NCI-H526 (cell line): ENCODE results near the gene ADH1A.
"Not testable (repeated sequence)": the region's sequence is repeated elsewhere in the genome, so short reads cannot be mapped to it uniquely, and the experiment has no call there.

Experiments
- DNase-seq, 2 experiments: peaks; one replicate each; lab custom pipeline; 2025; lab: John Stamatoyannopoulos, UW

Gene ADH1A

DNA sequence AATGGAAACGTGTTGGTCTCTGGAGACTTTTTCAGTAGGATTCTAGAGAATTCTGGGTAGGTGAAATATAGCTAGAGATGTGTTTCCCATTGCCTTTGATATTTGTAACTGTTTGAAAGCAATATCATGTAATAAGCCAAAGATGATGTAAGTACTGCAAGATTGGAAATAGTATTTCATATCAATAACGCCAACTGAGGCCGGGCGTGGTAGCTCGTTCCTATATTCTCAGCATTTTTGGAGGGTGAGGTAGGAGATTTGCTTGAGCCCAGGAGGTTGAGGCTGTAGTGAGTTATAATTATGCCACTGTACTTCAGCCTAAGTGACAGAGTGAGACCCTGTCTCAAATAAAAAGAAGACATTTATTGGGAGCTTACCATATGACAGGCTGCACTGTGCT is 9.5 kb downstream of the ADH1A start:
- no peak for DNase-seq

- no peak for DNase-seq
These were observed 14.4 kb downstream of the ADH1A start for GRCh38 chr4:99276417-99276816.

DNA sequence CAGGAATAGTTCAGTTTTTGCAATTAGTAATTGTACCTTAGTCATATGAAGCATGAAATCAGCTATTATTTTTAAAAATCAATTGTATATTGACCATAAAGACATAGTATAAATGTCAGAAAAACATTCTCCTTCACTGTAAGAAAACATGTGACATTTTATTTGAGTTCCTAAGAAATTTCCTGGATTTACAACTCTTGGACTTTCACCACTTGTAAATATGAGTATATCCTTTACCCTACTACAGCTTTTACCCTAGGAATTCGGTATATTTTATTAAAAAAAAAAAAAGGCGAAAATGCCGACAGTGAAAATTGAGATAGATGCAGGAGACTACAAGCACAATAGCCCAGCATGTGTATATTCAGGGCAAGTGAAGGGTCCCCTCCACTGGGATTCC is 14.9 kb downstream of the ADH1A start:
- no peak for DNase-seq

- DNase-seq = no peak
These were observed 15.7 kb downstream of the ADH1A start for GRCh38 chr4:99275050-99275449.

GRCh38 chr4:99273704-99274103 is 17.1 kb downstream of the ADH1A start:
- no peak for DNase-seq

DNA sequence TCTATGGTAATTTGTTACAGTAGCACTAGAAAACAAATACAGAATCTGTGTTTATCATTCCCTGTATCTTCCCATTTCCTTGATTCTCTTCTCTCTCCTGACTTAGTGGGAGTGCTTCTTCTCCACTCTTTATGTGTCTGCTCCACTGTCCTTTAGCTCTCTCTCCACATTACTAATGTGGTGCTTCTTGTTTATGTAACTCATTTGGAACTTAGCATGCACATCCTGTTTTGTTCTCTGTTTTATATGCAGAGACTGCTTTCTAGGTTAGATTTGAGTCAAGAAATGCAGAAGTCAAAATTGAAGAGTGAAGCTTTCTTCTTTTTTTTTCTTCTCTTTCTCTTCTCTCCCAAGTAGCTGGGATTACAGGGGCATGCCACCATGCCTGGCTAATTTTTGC is 25.9 kb downstream of the ADH1A start:
- DNase-seq = no peak

- DNase-seq = no peak
These were observed 38.0 kb downstream of the ADH1A start for GRCh38 chr4:99252746-99253145.

GRCh38 chr4:99248714-99249113 is 42.1 kb downstream of the ADH1A start:
- no peak for DNase-seq

DNA sequence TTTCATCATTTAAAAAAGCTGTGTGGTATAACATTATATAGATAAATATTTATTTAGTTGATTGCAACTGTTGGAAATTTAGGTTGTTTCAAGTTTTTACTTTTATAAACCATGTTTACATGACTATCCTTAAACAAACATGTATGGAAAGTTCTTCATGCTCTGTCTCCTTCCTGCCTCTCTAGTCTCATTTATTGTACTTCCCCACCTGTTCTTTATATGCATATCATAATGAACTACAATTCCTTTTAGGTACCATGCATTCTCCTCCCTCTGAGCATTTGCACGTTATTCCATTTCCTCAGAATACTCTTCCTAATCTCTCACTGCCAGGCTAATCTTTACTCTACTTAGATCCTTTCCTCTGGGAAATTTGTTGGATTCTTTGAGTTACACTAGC is 54.8 kb downstream of the ADH1A start:
- DNase-seq = no peak

- DNase-seq = no peak
These were observed 56.3 kb downstream of the ADH1A start for GRCh38 chr4:99234331-99235010.

DNA sequence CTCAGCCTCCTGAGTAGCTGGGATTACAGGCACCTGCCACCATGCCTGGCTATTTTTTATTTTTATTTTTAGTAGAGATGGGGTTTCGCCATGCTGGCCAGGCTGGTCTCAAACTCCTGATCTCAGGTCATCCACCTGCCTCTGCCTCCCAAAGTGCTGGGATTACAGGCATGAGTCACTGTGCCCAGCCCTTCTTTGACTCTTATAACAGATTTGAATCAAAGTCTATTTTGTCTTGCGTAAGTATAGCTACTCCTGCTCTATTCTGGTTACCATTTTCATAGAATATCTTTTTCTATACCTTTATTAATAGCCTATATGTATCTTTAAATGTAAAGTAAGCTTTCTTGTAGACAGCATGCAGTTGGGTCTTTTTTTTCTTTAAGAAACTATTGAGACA is 57.4 kb downstream of the ADH1A start:
- not testable (repeated sequence) for DNase-seq

- DNase-seq = not testable (repeated sequence)
These were observed 62.1 kb downstream of the ADH1A start for GRCh38 chr4:99228706-99229105.

- DNase-seq = not testable (repeated sequence)
These were observed 63.1 kb downstream of the ADH1A start for GRCh38 chr4:99227646-99228045.
